HG02678 (cell line): ENCODE results near the gene REN.

Experiments
- ATAC-seq: cut with Tn5 transposase; IDR thresholded peaks from one replicate; pipeline ENCODE4 v1.9.1; 2021; ENCODE audit warnings: mild to moderate bottlenecking, moderate library complexity; ENCODE audit not compliant: unreplicated experiment

The REN gene

DNA sequence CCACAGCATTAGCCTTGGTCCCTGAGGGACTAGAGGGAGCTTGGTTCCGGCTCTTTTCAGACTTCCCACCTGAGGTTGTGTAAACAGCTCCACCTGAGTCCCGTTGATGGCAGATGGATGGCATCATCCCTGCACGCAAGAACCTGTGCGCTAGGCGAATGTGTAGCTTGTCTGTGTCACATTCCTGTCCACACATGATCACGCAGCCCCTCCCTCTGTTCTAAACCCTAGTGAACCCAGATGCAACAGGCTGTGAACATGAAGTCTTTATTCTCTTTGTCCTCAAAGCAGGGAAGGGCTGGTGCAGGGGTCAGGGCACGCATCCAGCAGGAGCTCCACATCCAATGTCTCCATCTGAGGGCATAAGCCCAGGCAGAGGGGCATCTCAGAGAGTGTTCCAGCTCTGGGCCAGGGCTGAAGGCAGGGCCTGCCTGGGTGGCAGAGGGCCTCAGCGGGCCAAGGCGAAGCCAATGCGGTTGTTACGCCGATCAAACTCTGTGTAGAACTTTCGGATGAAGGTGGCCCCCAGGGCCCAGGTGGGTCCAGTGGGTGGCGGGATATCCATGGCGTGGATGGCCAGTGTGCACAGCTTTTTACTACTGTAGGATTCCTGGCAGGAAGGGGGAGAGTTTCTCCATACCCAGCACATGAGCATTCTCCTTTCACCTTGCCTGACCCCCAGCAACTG is 11.4 kb downstream of the REN start:
- no peak for ATAC-seq

- no peak for ATAC-seq
Observed at GRCh38 chr1:204153667-204154066, 12.5 kb downstream of the REN start.

DNA sequence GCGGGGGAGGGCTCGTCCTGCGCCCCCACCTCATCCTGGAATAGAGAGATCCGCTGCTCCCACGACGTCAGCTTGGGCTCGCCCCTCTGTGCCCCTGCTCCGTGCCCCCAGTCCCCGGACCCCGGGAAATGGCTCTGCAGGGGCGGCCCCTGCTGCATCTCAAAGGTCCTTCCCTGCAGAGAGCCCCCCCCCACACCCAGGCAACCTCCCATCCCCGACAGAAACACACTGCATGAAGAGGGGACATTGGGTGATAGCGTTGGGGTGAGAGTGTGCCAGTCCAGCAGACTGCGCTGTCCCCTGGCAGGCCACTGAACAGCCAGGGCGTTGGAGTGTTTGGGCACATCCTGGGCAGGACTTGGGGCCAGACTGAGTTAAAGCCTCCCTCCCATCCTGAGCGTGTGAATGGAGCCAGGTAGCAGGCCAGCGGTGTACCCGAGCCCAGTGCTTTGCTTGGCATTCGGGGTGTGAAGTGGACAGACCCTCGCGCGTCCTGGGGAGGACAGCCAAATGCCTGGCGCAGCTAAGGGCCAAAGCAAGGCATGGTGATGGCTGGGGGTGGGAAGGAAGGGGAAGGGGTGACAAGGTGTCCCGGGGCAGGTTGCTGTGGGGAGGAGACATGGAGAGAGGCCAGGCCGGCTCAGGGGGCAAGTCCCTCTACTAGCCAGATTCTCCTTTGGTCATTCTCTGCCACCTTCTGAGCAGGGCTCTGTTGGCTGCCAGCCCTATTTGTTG is 13.7 kb downstream of the REN start:
- no peak for ATAC-seq

DNA sequence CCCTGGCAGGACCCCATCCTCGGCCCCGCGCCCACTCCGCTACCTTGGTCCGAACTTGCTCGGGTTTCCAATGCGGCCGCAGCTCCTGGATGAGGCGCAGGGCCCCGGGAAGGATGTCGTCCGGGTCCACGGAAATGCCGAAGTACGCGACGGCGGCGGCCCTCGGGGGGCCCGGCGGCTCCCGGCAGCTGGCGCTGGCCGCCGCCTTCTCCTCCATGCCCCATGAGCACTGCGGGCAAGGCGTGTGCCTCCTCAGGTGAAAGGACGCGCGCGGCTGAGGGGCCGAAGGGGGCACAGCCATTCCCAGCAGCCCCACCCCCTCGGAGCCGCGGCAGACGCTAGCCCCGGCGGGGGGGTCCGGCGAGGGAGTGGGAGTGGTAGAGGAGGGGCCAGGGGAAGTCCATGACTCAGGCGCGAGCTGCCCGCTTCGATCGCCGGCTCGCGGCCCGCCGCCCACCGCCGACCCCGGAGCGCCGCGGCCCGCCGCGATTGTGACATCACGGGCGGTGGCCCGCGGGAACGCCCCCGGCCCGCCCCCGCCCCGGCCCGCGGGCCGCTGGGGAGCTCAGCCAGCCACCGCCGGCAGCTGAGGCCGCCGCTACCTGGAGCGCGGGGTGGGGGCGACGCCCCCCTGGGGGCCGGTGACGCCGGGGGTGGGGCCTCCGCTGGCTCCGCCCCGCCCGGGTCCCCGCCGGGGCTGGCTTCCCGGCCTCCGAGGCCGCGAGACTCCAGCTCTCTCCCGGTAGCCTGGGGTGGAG is 14.4 kb downstream of the REN start, which contains the start of gene ETNK2:
Gene ETNK2 (minus strand): TSS at position 493 of the 758 bp plus-strand sequence. CDS start 192 bp downstream, at position 301.
- ATAC-seq: no peak

DNA sequence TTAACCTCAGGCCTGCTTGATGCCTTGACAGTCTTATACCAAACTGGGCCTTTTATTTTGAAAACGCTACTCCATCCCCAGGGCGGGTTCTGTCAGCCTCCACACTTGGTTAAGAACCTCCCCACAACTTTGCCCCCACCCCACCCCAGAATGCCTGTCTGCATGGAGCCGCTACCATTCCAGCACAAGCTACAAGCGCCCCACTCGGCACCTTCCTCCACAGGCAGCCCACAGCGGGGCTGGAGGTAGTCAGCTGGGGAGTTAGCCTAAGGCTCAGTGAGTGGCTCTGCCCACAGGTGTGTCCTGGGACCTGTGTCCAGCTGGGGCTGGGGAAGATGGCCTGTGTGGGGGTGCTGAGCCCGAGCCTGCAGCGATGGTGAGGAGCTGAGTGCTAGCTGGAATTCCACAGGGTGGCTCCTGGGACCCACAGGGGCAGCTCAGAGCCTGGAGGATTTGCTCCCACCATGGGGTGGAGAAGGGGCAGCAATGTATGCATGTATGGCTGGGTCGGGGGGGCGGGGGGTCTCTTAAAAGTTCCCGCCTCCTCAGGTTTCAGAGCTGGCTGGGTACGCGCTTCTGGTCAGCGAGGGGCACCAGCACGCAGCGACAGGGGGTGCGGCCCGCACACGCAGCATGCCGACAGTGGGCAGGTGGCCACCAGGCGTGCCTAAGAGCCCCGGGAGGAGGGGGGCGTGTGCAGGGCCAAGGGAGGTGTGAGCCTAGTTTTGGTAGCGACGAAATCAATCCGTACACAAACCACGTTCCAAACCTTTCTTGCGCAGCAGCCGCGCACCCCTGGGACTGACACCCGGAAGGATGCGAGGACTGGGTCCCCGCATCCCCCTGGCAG is 15.2 kb downstream of the REN start:
- no peak for ATAC-seq

DNA sequence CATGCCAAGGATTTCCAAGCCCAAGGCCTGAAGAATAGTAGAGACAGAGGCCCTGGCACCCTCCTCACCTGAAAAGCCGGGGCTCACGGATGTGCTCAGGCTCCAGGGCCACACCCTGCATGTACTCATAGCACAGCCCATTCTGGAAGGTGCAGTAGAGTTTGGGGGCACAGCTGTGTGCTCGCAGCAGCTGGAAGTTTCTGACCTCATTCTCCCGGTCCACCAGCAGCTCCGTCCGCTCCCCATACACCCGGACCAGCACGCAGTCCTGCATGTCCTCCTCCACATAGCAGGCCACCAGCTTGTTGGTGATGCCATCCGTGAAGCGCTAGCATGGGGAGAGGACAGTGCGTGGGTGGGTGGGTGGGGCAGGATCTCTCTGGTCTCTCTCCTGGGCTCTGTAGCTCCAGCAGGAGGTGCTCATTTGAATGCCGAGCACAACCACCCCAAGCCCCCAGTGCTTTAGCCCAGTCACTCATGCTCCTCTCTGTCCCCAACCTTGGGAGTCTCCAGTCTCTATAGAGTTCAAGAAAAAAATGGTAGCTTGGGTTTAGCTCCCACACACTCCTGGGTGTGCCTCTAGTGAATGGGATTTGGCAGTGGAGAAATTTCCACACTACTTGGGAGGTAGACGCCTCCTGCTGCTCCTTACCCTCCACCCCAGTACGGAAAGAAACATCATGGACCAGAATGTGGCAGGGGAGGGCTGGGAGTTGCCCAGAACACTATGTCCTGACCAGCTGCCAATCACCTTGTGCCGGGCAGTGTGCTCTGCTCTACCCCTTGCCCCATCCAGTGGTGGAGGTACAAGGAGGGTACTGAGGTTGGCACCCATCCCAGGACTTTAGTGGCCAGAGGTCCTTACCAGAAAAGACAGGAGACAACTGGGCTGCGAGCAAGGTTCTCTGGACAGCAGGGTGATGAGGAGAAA is 16.2 kb downstream of the REN start:
- no peak for ATAC-seq

DNA sequence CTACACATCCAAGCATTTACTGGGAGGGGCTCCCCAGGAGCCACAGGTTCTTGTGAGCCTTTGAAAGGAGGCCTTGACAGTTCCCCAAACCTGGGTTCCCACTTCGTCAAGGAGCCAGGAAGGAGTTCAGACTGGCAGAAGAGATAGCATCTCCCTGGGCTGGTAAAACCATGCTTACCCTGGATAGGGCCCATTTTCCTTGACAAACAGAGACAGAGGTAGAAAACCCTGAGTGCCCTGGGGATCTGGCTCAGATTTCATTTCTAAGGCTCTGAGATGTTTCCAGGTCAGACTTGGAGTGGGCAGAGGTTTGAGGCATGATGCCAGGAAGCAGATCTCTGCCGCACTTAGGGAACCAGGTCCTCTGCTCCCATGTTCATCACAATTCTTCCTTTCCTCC is 17.0 kb downstream of the REN start:
- ATAC-seq: no peak

DNA sequence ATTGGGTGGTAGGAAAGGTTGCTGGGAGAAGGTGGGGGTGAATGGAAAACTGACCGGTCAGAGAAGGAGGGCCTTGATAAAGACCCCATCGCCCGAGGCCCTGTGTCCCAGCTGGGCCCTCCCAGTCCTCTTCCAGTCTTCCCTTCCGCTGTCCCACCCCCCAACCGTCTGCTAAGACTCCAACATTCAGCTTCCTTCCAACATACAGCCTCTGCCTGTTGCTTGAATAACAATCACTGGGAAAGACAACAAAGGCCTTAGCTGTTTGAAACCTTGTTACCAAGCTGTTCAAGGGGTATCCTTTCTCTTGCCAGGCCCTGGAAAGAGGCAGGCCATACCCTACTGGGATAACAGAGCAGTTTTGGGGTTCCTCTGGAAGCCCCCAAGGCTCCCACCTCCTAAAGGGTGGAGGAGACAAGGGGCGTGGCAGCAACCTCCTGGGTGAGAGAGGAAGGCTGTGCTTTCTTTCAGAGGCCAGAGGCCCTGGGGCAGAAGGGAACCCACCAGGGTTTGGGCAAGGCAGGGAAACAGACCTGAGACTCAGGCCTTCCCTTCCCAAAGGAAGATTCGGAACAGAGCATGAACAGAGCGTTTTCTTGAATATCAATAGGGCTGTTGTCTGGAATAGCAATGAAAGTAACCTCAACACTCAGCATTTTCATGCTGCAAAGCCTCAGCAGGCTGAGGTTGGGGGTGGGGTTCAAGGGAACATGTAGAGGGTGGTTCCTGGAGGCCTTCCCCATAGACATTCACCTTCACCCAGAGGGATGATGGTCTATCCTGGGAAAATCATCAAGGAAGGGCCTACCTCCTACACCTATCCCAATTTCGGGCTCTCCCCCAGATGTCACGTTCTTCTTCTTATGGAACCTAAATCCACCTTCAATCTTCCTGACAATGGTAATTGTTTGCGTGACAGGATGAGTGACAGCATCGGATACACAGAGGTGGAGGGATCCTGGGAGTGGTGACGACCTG is 18.4 kb downstream of the REN start:
- ATAC-seq: no peak

GRCh38 chr1:204146965-204147364 is 19.2 kb downstream of the REN start:
- no peak for ATAC-seq

DNA sequence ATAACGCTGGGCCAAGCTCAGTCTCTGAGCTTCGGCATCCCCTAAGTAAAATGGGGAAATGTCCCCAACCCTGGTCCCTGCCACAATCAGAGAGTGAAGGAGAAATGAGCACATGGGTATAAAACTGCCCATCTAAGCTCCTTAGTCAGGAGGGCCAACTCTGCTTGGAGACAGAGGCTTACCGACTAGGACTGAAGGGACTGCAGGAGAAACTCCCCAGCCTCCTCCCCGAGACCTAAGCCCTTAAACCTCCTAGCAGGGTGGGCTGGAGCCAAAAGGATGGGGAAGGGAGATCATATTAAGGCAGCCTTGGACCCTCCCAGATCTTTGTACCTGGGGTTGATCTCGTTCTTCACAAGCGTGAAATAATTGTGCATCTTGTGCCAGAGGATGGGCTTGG is 19.8 kb downstream of the REN start:
- no peak for ATAC-seq

DNA sequence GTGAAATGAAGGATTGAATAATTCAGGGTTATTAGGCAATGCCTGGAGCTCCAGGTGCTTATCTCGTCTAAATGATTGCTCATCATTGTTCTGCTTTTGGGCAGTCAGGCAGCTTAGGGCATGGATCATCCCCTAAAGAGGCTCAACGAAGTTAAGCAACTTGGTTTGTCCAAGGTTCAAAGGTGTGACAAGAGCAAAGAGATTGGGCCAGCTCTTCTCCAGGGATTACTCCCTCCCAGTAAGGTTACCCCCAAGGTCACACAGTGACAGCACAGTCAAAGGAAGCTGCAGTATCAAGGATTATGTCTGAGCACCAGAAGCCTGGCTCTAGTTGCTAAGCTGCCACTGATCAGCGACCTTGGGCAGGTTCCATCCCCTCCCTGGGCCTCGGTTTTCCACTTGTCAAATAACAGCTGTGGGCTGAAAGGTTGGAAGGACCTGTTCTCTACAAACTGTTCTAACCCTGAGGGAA is 21.1 kb downstream of the REN start:
- no peak for ATAC-seq

DNA sequence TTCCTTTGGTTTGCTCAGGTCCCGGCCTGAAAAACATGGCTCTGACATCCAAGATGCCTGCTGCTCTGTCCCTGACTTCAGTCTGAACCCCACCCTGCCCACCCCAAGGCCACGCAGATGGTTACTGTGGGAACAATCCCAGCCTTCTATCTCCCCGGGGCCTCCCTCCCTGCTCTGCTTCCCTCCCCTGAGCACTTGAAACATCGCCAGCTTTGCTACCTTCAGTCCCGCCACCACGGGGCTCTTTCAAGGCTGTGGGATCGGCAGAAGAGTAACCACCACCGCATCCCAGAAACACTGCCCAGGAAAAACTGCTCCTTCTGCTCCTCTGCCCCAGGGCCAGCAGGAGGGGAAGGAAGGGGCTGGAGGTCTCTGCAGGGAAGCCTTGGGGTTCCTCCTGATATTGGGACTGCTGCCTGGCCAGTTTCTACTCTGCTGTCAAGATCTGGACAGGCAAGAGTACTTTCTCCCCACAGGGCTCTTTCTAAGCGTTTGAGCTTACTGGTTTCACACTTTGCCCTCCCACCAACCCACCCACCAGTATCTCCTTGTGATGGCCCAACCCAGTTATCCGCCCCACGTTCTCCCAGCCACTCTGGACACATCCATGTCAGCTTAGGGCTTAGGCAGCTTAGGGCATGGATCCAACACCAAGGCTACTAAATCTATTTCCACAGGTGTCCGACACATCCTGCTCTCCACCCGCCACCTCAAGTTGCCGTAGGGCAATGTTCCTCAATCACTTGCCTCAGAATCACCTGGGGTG is 22.7 kb downstream of the REN start:
- ATAC-seq: no peak

- ATAC-seq: no peak
Observed at GRCh38 chr1:204142032-204142974, 23.8 kb downstream of the REN start.

GRCh38 chr1:204141131-204141530 is 25.0 kb downstream of the REN start:
- no peak for ATAC-seq

DNA sequence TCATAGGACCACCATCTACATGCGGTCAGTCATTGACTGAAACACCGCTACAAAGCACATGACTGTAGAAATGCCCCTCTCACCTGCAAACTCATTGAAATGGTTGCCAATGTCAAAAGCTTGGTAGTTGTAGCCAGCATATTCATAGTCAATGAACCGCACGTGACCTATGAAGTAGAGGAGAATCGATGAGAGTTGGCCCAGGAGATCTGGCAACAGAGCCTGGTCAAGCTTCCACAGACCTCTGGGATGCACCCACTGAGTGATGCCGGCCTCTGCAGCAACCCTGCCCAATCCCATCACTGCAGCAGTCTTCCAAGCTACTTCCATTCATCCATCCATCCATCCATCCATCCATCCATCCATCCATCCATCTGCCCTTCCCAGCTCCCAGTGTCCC is 26.2 kb downstream of the REN start:
- no peak for ATAC-seq

GRCh38 chr1:204139088-204139487 is 27.0 kb downstream of the REN start:
- no peak for ATAC-seq

GRCh38 chr1:204136814-204137213 is 29.3 kb downstream of the REN start:
- ATAC-seq: no peak
